Jurkat, Clone E6-1 (cell line): ENCODE results near the gene PRTFDC1.
A peak's percentile ranks its signal among the peaks of the same experiment; 100 is the strongest.
"Not testable (repeated sequence)": the region's sequence is repeated elsewhere in the genome, so short reads cannot be mapped to it uniquely, and the experiment has no call there.

Experiments
- DNase-seq: peaks from one replicate; pipeline ENCODE4 v3.0.0-alpha.2; 2011; ENCODE audit warnings: low read depth, low spot score
- H3K4me3 ChIP-seq: 2 replicates; pipeline ENCODE4 v1.5.1; 2011; ENCODE audit warnings: mild to moderate bottlenecking, low read length, control low read depth, moderate library complexity

The PRTFDC1 gene

GRCh38 chr10:24944512-24945255 lies 7.7 kb downstream of the PRTFDC1 start:
- H3K4me3 ChIP-seq = no peak overlapping the region
- DNase-seq = no peak

- DNase-seq = no peak
- no peak overlapping the region for H3K4me3 ChIP-seq
These were observed 13.9 kb downstream of the PRTFDC1 start for GRCh38 chr10:24938525-24938924.

GRCh38 chr10:24938076-24938475 lies 14.3 kb downstream of the PRTFDC1 start:
- no peak overlapping the region for H3K4me3 ChIP-seq
- DNase-seq = no peak

GRCh38 chr10:24935504-24936292 lies 16.7 kb downstream of the PRTFDC1 start:
- no peak overlapping the region for H3K4me3 ChIP-seq
- no peak for DNase-seq

GRCh38 chr10:24931236-24931635 lies 21.2 kb downstream of the PRTFDC1 start:
- no peak overlapping the region for H3K4me3 ChIP-seq
- no peak for DNase-seq

GRCh38 chr10:24930427-24930826 lies 22.0 kb downstream of the PRTFDC1 start:
- no peak for DNase-seq
- no peak overlapping the region for H3K4me3 ChIP-seq

GRCh38 chr10:24929904-24930303 lies 22.5 kb downstream of the PRTFDC1 start:
- no peak overlapping the region for H3K4me3 ChIP-seq
- DNase-seq = no peak

- no peak overlapping the region for H3K4me3 ChIP-seq
- DNase-seq = peak; percentile 49
These were observed 23.3 kb downstream of the PRTFDC1 start for GRCh38 chr10:24929056-24929544.

GRCh38 chr10:24928163-24928562 lies 24.2 kb downstream of the PRTFDC1 start:
- no peak for DNase-seq
- H3K4me3 ChIP-seq = no peak overlapping the region

GRCh38 chr10:24926557-24926956 lies 25.8 kb downstream of the PRTFDC1 start:
- H3K4me3 ChIP-seq = no peak overlapping the region
- DNase-seq = no peak

GRCh38 chr10:24925799-24926198 lies 26.6 kb downstream of the PRTFDC1 start:
- no peak overlapping the region for H3K4me3 ChIP-seq
- DNase-seq = no peak

GRCh38 chr10:24924483-24924882 lies 27.9 kb downstream of the PRTFDC1 start:
- not testable (repeated sequence) for DNase-seq, H3K4me3 ChIP-seq

- DNase-seq, H3K4me3 ChIP-seq: not testable (repeated sequence)
These were observed 30.1 kb downstream of the PRTFDC1 start for GRCh38 chr10:24922222-24922868.

- no peak overlapping the region for H3K4me3 ChIP-seq
- DNase-seq = no peak
These were observed 31.2 kb downstream of the PRTFDC1 start for GRCh38 chr10:24920907-24921881.

GRCh38 chr10:24920192-24920591 lies 32.2 kb downstream of the PRTFDC1 start:
- H3K4me3 ChIP-seq, DNase-seq: not testable (repeated sequence)

- not testable (repeated sequence) for DNase-seq, H3K4me3 ChIP-seq
These were observed 32.8 kb downstream of the PRTFDC1 start for GRCh38 chr10:24919629-24920028.

GRCh38 chr10:24917979-24918378 lies 34.4 kb downstream of the PRTFDC1 start:
- DNase-seq = no peak
- H3K4me3 ChIP-seq = no peak overlapping the region

- no peak overlapping the region for H3K4me3 ChIP-seq
- no peak for DNase-seq
These were observed 34.9 kb downstream of the PRTFDC1 start for GRCh38 chr10:24917493-24917892.

GRCh38 chr10:24916365-24916764 lies 36.0 kb downstream of the PRTFDC1 start:
- no peak for DNase-seq
- H3K4me3 ChIP-seq = no peak overlapping the region
